Coronary artery (tissue), 2 donors: Measurements from ENCODE around the gene LYRM4.
A peak's percentile ranks its signal among the peaks of the same experiment; 100 is the strongest.

Source experiments
- DNase-seq: peaks from one replicate; pipeline ENCODE4 v3.0.0-alpha.2; 2017; ENCODE audit warnings: low spot score
- H3K27ac ChIP-seq, 2 donors: fragments of 200-600 bp; sonication (generic); one replicate each; pipeline ENCODE4 v1.5.1; 2016 to 2019
- H3K4me3 ChIP-seq: fragments of 200-600 bp; sonication (generic); 2 replicates; pipeline ENCODE4 v1.5.1; 2016; ENCODE audit warnings: mild to moderate bottlenecking, moderate library complexity
- TF ChIP-seq, protein P1 (sequence below): fragments of 200-600 bp; sonication (generic); IDR thresholded peaks from one replicate; pipeline ENCODE4 v1.5.1; 2019; ENCODE audit warnings: antibody characterized with exemption

LYRM4 gene

DNA sequence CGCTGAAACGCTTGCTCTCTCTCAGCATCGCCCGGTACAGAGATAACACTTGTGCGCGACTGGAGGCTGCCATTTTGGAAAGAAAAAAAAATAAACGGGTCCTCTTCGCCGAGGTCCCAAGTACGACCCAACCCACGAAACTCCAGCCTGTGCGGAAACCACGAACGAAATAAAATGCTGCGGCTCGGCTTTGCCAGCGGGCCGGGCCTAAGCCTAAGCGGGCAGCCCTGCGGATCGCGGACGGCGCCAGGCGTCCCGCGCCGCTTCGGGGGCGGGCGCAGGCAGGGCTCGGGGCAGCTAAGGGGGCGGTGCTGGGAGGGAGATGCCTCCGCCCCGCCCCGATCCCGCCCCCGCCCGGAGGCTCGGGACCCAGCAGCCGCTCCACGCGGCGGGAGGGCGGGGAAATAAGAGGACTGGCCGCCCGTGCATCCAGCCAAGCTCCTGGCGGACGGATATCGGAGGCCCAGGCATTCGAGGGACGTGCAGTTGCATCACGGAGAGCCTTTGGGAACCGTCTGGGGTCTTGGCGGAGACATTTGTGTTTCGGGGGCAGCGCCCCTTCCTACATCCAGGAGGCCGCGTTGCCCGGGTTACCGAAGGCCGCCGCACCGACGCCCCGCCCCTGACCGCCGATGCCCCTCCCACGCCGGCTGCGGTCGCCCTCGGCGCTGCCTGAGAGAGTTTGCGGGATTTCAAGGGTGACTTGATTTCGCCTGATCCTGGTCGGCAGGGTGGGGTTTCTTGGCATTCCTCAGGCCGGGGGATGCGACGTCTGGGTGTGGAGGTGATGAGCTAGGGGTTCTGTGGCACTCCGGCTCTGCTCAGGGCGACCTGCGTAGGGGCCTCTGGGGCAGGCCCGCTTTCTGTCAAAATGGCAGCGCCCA is at the start of gene LYRM4, which contains the start of gene FARS2:
Gene LYRM4 (minus strand): TSS at position 290 of the 884 bp plus-strand sequence. CDS start 217 bp downstream, at position 73.
Gene FARS2 (plus strand): TSS at position 853 of the 884 bp plus-strand sequence.
- DNase-seq: peak; percentile 92
- TF ChIP-seq, protein P1, sequence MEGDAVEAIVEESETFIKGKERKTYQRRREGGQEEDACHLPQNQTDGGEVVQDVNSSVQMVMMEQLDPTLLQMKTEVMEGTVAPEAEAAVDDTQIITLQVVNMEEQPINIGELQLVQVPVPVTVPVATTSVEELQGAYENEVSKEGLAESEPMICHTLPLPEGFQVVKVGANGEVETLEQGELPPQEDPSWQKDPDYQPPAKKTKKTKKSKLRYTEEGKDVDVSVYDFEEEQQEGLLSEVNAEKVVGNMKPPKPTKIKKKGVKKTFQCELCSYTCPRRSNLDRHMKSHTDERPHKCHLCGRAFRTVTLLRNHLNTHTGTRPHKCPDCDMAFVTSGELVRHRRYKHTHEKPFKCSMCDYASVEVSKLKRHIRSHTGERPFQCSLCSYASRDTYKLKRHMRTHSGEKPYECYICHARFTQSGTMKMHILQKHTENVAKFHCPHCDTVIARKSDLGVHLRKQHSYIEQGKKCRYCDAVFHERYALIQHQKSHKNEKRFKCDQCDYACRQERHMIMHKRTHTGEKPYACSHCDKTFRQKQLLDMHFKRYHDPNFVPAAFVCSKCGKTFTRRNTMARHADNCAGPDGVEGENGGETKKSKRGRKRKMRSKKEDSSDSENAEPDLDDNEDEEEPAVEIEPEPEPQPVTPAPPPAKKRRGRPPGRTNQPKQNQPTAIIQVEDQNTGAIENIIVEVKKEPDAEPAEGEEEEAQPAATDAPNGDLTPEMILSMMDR: no peak
- peak within 1 kb of the TSS; percentile 87 for H3K4me3 ChIP-seq
- peak within 1 kb of the TSS; percentile 94 to 97 for H3K27ac ChIP-seq

DNA sequence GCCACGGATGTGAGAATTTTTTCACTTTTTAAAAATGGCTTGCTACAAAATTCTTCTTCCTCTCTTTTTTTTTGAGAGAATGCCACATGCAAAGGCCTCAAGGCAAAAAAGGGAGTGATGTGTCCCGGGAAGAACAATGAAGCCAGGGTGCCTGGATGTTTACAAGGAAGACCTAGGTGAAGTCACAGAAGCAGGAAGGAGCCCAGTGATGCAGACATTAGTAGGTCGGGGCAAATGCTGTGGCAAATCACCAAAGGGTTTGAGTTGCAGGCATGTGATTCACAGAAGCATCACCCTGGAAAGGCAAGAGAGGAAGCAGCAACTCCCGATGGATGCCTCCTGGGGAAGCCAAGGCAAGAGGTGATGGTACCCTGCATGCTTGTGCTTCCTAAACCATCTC is 47.3 kb upstream of the LYRM4 start:
- H3K27ac ChIP-seq: no peak overlapping the region
- DNase-seq: no peak
- TF ChIP-seq, protein P1: no peak
- H3K4me3 ChIP-seq: no peak overlapping the region

DNA sequence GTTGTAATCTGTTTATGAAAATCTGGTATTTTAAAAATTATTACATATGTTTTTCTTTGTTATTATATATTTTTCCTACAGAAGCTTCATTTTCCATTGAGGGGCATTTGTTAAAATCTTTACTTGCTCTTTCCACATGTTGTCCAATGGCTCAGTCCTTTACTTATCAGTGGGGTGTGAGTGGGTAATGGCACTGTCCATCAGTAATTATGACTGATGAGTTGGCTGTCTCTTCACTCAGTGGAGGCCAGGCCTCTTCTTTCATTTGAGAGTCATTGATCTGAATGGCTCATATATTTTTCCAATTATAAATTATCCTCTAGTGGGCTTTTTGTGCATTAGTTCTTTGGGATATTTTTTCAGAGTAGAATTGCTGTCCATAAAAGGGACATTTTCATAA is 46.3 kb upstream of the LYRM4 start:
- TF ChIP-seq, protein P1: no peak
- DNase-seq: no peak
- H3K4me3 ChIP-seq: no peak overlapping the region
- H3K27ac ChIP-seq: no peak overlapping the region

DNA sequence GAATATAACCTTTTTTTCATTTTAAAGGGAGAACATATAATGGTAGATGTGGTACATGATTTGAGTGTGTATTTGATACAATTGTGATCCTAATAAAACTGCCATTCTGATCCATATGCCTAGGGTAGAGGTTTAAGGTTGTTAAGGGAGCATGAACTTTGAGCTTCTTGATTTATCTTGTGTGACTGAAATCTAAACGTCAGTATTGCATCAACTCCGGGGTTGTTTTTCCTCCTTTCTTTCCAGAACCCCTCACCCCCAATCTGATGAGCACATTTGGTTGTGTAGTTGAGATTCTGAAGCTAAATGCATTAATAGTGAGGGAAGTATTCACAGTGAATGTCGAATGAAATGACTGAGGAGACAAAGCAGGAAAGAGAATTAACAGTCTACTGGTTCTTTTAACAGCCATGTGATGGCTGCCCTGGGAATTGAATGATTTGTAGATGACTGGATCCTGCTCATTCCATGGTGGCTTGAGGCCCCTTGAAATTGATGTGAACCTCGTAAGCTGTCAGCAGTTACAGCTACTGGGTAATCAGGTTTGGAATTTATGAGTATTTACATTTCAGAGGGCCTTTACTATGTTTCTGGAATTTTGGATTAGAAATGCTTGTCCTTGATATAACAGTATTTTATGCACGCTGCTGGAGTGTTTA is 45.3 kb upstream of the LYRM4 start:
- TF ChIP-seq, protein P1: no peak
- Histone ChIP-seq H3K27ac (no peak overlapping the region), H3K4me3 (no peak overlapping the region)
- no peak for DNase-seq

DNA sequence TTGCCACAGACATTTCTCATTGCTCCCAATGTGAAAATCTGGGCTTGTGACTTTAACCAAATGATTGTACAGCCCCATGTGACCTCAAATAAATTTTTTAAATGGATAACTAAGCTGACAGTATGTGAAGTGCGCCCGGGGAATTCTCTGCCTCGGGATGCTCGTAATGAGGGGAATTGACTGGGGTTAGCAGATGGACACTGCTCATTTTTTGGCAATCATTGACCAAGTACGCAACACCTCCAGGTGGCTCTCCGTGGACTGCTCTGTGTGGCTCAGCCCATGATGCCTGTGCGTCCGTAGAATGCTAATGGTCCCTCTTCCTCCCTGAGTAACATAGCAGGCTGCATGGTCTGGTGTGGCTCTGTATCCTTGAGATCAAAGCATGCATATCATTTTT is 42.9 kb upstream of the LYRM4 start:
- Histone ChIP-seq H3K27ac (no peak overlapping the region), H3K4me3 (no peak overlapping the region)
- TF ChIP-seq, protein P1: no peak
- DNase-seq: no peak

DNA sequence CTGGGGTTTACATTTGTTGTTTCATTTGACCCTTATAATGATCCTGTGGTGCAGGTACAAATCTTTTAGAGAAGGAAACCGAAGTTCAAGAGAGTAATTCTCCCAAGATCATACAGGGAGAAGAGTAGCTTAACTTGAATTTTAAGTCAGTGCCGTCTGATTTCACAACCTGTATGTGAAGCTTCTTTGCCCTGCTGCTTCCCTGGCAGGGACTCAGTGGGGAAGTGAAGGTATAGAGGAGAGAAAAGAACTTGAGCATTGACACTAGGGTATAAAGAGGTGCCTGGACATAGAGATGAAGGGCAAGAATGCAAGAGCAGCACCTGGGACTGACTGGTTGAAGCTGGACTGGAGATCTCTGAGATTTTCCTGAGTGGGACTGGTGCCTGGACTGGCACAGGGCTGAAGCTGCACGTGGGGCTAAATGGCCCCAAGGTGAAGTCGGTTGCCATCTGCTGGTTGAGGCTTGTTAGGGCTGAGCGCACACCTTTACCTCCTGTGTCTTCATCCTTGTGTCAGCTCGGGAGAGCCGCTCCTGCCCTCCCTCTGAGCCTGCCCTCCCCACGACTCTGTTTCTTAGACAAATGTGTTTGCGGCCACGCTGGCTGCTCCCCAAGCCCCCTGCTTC is 42.4 kb upstream of the LYRM4 start:
- Histone ChIP-seq H3K27ac (no peak overlapping the region), H3K4me3 (no peak overlapping the region)
- DNase-seq: no peak
- TF ChIP-seq, protein P1: no peak
